GM13977 (cell line): ENCODE data around the gene ARHGDIB.

Source experiments
- DNase-seq: peaks from one replicate; pipeline ENCODE4 v3.0.0; 2012; ENCODE audit warnings: low spot score
- in situ Hi-C: fragments of 300-500 bp; cut with MboI; formaldehyde crosslinking; loops from one replicate; pipeline ENCODE4 v1.12.0; 2022; ENCODE audit warnings: low sequenced_read_pairs, low pct_unique_long_range_greater_than_20kb, mixed read lengths, inconsistent platforms; ENCODE audit not compliant: unreplicated experiment
- TF ChIP-seq, protein P1 (sequence below): IDR thresholded peaks from 2 replicates; pipeline ENCODE4 v1.5.1; 2012; ENCODE audit warnings: mild to moderate bottlenecking, control low read depth; ENCODE audit not compliant: insufficient read depth; ENCODE audit errors: extremely low read depth, missing control alignments

Gene ARHGDIB

GRCh38 chr12:14968478-14968877, 7.1 kb upstream of the ARHGDIB start:
- TF ChIP-seq, protein P1, sequence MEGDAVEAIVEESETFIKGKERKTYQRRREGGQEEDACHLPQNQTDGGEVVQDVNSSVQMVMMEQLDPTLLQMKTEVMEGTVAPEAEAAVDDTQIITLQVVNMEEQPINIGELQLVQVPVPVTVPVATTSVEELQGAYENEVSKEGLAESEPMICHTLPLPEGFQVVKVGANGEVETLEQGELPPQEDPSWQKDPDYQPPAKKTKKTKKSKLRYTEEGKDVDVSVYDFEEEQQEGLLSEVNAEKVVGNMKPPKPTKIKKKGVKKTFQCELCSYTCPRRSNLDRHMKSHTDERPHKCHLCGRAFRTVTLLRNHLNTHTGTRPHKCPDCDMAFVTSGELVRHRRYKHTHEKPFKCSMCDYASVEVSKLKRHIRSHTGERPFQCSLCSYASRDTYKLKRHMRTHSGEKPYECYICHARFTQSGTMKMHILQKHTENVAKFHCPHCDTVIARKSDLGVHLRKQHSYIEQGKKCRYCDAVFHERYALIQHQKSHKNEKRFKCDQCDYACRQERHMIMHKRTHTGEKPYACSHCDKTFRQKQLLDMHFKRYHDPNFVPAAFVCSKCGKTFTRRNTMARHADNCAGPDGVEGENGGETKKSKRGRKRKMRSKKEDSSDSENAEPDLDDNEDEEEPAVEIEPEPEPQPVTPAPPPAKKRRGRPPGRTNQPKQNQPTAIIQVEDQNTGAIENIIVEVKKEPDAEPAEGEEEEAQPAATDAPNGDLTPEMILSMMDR = no peak
- DNase-seq = no peak
- in situ Hi-C loops = no loop called here

DNA sequence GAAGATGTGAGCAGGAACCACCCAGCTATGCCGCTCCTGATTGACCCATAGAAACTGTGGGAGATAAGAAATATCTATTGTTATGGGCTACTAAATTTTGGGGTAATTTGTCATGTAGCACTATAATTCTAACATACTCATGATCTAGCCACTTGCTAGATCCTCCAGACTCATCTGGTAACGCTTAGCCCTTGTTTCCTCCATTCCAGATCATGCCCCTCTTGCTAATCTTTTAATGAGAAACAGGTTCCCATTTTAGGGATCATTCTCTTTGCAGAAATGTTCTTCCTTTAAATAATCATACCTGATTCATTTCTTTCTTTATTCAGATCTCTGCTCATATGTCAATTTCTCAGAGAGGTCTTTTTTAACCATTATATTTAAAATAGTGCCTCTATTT, 3.8 kb upstream of the ARHGDIB start:
- TF ChIP-seq, protein P1 = no peak
- no peak for DNase-seq
- in situ Hi-C loops = no loop called here

GRCh38 chr12:14964406-14964805, 3.0 kb upstream of the ARHGDIB start:
- TF ChIP-seq, protein P1 = no peak
- DNase-seq = no peak
- in situ Hi-C loops = no loop called here

DNA sequence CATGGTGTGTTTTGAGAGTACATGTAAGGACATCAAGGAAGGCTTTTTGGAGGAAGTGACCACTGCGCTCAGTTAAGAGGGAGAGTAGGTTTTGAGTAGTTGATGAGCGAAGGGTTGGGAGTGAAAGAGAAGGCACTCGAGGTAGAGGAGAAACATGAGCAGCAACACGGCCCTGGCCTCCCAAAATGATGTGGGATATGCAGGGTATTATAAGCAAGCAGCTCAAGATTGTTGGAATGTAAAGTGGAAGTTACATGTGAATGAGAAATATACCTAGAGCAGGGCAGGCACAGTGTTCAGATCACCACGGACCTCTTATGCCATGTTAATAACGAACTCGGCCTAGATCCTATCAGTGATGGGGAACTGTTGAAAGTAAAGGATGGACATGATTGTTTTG, 2.1 kb upstream of the ARHGDIB start:
- TF ChIP-seq, protein P1 = no peak
- in situ Hi-C loops = no loop called here
- no peak for DNase-seq

DNA sequence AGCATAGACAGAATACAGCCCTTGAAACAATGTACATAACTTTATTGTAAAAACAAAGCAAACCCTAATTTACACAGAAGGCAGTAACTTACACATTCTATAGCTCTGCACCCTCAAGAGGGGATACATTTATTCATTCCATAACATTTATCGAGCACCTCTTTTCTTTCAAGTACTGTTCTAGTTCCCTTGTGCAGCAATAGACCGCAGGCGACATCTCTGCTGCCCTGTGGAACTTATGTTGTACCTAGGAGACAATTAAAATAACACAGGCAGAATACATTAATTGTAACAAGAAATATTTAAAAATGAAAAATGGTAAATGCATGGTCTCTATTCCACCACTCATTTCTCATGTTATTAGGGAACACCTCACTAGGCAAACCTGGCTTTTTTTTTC, 1.4 kb upstream of the ARHGDIB start:
- in situ Hi-C loops = no loop called here
- TF ChIP-seq, protein P1 = no peak
- DNase-seq = no peak

- in situ Hi-C loops = no loop called here
- TF ChIP-seq, protein P1 = no peak
- no peak for DNase-seq
Measured at GRCh38 chr12:14962153-14962539, 745 bp upstream of the ARHGDIB start.

- TF ChIP-seq, protein P1 = no peak
- no peak for DNase-seq
- in situ Hi-C loops = no loop called here
Measured at GRCh38 chr12:14960548-14961465, 594 bp downstream of the ARHGDIB start.
